ENCODE results near the gene FAM107A.

The FAM107A gene

GRCh38 chr3:58518291-58518789, 58.9 kb downstream of the FAM107A start:
- DNase-seq (ENCODE audit: low read depth in 2 of 2): no peak

- DNase-seq (ENCODE audit: low read depth in 2 of 2): no peak
Measured at GRCh38 chr3:58514405-58514804, 62.8 kb downstream of the FAM107A start.
